ENCODE measurements around the gene DNAJC11.

DNAJC11 gene

GRCh38 chr1:6596886-6597776 is 104.5 kb downstream of the DNAJC11 start:
- no peak for DNase-seq

DNA sequence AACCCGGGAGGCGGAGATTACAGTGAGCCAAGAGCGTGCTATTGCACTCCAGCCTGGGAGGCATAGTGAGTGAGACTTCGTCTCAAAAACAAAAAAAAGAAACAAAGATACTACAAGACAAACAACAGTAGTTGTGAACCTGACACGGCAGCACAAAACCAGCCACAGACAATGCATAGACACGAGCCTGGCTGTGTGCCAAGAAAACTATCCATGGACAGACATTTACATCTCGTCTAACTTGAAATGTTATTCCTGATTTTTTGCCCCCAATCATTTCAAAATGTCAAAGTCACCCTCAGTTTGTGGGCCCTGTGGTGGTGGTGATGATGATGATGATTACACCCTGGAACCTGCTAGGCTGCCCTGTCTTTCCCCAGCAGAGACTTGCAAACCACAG is 105.3 kb downstream of the DNAJC11 start:
- DNase-seq = no peak

DNA sequence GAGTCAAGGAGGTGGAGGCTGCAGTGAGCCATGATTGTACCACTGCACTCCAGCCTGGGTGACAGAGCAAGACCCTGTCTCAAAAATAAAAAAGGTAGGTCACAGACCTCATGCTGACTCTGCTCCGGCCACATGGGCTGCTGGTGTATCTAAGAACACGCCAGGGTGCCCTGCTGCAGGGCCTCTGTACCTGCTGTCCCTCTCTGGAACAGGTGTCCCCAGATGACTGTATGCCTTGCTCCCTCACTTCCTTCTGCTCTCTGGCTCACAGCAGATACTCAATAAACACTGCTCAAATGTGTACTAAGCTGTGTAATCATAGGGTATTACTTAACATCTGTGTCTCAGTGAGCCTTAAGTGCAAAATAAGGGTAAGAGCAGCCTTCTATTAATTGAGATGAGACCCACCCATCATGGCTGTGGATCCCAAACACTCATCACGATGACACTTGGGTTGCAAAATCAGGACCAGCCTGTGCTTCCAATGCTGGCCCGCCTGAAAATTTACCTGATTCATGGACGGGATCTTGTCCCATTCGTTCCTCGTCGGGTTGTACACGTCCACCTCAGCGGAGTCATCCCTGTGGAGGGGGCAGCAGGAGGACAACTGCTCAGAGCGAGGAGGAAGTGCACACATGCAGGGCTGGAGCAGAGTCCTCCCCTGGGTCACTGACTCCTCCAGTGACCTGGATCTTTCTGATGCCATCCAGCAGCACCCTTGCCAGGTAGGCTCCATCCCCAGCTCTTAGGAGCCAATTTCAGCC is 106.5 kb downstream of the DNAJC11 start:
- DNase-seq = no peak

GRCh38 chr1:6593810-6594209 is 107.8 kb downstream of the DNAJC11 start:
- DNase-seq = no peak

DNA sequence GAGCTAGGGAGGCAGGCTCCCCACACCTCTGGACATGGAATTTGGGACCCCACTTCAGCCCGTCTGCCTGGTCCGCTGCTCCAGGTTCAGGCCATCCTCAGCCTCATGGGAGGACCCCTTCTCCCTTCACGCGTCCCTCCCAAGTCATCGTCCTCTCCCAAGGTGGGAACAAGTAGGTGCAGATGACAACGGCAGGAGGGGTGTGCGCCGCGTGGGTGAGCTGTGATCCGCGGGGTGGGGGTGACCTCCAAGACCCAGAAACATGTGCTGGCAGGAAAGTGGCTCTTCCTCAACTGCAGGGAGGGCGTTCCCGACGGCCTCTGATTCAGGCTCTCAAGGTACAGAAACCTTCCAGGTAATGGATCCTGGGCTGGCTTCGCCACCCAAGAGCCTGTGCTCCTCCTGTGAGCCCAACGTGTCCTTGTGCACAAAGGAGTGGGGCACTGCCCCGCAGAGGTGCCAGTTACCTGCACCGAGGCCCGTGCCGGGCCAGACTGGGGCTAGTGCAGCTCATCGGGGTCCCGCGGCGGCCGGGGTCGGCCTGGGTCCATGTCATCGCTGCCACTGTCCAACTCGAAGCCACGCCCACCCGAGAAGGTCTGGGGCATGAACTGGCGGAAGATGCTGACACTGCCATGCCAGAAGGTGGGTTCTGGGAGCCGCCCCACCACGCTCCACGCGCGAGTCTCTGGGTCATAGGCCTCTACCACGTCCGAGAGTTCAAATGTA is 108.6 kb downstream of the DNAJC11 start:
- DNase-seq = no peak

GRCh38 chr1:6592441-6592840 is 109.2 kb downstream of the DNAJC11 start:
- no peak for DNase-seq

DNA sequence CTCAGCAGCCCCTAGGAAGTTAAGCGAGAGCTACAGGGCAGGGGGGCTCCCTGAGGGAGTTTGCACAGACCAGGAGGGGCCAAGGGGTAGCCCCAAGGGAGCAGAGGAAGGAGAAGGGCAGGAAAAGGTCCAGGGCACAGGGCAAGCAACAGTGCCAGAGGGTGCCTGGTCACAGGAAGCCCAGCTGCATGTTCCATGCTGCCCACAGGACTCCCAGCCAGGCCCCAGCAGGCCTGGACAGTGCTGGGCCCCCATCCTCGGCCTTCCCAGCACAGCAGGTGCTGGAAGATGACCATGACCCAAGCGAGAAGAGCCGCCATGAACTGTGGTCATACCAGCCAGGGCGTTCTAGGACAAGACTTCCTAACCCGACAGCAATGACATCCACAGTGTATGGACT is 110.0 kb downstream of the DNAJC11 start:
- DNase-seq = no peak

DNA sequence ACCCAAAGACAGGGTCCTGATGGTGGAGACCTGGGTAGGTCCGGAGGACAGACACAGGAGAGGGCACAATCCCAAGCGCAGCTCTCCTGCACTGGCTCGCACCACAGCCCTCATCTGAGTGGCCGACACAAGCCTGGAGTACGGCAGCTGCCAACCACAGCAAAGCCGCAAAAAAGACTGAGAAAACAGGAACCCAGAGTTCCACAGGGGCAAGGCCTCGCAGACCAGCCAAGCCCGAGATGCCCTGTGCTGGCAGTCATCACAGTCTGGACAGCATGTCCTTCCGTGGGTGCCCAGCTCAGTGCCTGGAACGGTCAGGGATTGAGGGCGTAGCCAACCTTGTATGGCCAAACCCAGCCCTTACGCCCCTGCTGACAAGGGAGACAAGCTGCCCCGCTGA is 110.4 kb downstream of the DNAJC11 start:
- peak; percentile 48 for DNase-seq

GRCh38 chr1:6590046-6590445 is 111.6 kb downstream of the DNAJC11 start:
- no peak for DNase-seq

- peak; percentile 77 for DNase-seq
Measured at GRCh38 chr1:6588893-6589520, 112.6 kb downstream of the DNAJC11 start.

- no peak for DNase-seq
Measured at GRCh38 chr1:6588128-6588892, 113.3 kb downstream of the DNAJC11 start.

DNA sequence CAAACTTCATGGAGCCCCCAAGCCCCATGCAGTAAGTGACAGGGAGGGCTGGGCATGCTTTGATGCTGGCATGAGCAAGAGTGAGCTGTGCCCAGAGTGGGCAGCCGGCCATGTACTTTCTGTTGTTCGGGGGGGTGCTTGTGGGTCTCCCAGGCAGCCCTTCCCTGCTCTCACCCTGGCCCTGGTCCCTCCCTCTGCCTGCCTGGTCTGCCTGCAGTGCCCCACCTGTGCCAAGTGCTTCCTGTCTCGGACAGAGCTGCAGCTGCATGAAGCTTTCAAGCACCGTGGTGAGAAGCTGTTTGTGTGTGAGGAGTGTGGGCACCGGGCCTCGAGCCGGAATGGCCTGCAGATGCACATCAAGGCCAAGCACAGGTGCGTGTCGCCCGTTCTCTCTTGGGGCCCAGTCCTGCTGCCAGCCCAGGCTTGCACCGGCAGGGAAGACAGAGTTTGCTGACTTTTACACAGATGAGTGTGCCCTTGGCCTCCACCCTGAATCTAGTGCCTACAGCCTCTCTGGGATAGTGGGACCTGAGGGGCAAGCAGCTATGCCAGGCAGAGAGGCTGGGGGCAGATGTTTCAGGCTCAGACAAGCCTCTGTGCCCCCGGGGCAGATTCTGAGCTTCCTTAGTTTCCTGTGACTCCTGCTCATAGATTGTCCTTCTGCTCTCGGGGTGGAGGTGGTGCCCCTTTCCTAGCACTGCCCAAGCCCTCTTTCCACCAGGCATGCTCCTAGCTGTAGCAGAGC is 114.2 kb downstream of the DNAJC11 start:
- no peak for DNase-seq

DNA sequence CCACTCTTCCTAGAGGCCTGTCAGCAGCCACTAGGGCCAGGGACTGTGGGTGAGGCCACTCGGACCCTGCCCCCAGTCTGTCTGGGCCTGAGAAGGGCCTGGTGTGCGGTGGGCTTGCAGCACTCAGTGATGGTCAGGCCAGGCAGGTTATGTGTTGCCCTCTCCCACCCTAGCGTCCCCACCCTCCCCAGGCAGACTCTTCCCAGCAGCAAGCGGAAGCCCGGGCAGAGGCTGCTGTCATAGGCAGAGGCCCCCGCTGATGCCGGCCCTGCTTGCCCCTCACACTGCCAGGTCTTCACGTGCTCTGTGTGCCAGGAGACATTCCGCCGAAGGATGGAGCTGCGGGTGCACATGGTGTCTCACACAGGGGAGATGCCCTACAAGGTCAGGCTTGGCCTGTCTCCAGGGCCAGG is 115.2 kb downstream of the DNAJC11 start:
- no peak for DNase-seq

DNA sequence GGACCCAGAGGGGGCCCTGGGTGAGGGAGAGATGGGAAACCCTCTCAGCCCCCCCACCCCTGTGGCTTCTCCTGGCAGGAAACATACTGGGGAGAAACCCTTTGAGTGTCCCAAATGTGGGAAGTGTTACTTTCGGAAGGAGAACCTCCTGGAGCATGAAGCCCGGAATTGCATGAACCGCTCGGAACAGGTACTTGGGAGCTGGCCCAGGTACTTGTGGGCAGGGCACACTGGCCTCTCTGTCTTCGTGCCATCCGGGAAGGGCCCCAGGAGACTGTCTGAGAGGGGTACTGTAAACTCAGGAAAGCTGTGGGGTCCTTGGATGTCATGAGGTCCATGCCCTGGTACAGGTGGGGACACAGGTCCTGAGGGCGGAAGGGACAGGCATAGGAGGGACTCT is 115.8 kb downstream of the DNAJC11 start:
- DNase-seq = no peak

DNA sequence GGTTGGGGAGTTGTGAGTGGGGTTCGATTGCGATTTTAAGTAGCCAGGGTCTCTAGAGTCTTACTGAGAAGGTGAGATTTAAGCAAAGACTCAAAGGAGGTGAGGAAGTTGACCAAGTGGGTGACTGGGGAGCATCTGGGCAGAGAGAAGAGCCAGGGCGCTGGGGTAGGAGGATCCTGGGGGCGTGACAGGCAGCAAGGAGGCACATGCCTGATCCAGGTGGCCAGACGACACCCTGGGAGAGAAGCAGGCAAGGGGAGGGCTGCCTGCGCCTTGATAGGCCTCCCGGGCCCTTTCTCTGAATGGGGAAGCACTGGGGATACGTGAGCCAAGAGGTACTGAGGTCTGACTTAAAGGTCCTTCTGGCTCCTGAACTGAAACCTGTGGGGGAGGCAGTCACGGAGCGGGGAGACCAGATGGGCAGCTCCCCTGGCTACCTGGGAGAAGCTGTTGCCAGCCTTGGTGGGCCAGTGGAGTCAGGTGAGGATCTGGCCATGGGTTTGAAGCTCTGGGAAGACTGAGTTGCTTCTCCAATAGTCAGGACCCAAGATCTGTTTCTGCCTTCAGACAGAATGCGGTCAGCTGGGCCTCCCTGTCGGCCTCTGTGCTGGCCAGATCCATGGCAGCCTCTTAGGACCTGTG is 116.4 kb downstream of the DNAJC11 start:
- DNase-seq = no peak
